ENCODE data around the gene G6PC2. TPM values are rescaled to one million over a fixed set of nuclear protein-coding genes. Genes with fewer than 3 reads are reported as not detected.

Gene G6PC2
- total RNA-seq, 1 experiment from 2014 or later = not detected

DNA sequence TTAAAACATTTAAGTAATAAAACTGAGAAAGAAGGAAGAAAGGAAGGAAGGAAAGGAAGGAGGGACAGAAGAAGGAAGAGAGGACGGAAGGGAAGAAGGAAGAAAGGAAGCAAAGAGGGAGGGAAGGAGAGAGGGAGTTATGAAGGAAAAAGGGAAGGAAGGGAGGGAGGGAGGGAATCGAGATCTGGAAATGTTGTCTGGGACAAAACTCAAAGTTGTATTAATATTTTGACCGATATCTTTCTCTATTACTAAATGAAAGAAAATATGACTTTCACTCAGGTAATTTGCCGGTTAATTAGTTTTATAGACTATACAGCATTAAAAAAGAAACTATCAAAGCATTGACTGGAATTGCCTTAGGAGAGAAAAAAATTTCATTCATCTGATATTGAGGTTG lies 44.4 kb downstream of the G6PC2 start:
- DNase-seq (ENCODE audit: low read depth) = no peak

DNA sequence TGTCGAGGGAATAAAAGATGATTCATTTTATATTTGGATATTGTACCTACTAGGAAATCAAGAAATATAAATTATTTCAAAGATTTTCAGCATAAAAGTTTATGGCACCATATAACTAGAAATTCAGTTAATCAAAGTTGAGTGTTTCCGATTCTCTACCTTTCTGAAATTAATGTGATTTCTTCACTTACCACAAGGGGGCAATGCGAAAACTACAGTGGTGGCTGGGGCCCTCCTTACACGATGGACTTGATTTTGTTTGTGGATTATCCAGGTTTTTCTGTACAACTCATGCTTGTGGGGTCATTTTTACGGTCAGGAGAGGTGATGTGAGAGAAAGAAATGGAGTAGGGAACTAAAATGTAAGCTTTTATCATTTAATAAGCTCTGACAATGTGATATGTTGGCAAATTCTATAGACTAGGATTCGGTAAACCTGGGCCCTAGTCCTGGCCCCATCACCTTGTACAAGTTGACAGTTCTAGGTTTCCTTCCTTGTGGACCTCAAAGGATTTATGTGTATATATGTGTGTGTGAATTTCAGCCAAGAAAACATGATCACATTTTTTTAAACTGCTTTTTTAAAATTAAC lies 47.6 kb downstream of the G6PC2 start:
- DNase-seq (ENCODE audit: low read depth) = no peak

DNA sequence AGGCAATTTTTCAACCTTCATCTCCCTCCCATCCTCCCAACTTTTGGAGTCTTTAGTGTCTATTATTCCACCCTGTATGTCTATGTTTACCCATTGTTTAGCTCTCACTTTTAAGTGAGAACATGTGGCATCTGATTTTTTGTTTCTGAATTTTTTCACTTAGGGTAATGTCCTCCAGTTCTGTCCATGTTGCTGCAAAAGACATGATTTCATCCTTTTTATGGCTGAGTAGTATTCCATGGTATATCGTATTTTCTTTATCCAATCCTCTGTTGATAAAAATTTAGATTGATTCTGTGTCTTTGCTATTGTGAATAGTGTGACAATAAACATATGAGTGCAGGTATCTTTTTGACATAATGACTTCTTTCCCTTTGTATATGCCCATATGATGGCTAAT lies 48.2 kb downstream of the G6PC2 start:
- no peak for DNase-seq (ENCODE audit: low read depth)

GRCh38 chr2:168951871-168952270 lies 50.8 kb downstream of the G6PC2 start:
- DNase-seq (ENCODE audit: low read depth) = no peak

GRCh38 chr2:168952424-168952823 lies 51.3 kb downstream of the G6PC2 start:
- no peak for DNase-seq (ENCODE audit: low read depth)

- no peak for DNase-seq (ENCODE audit: low read depth)
Measured at GRCh38 chr2:168954256-168954655, 53.2 kb downstream of the G6PC2 start.

GRCh38 chr2:168955321-168955720 lies 54.2 kb downstream of the G6PC2 start:
- no peak for DNase-seq (ENCODE audit: low read depth)

GRCh38 chr2:168956392-168956791 lies 55.3 kb downstream of the G6PC2 start:
- peak; percentile 28 for DNase-seq (ENCODE audit: low read depth)

Other genes starting within 250 kb of the G6PC2 start
- not detected in 2 replicates for gene NOSTRIN, start 98.7 kb upstream of the G6PC2 start, total RNA-seq (2014; rRNA removed)
- gene SPC25, start 10.9 kb upstream of the G6PC2 start, total RNA-seq (2014; rRNA removed) = 34.6 and 35.1 TPM in 2 replicates
- gene ABCB11, start 130.0 kb downstream of the G6PC2 start, total RNA-seq (2014; rRNA removed) = not detected in 2 replicates
- not detected in 2 replicates for gene DHRS9, start 168.3 kb downstream of the G6PC2 start, total RNA-seq (2014; rRNA removed)